ENCODE results near the gene NPFFR1. TPM values are rescaled to one million over a fixed set of nuclear protein-coding genes. Genes with fewer than 3 reads are reported as not detected.
A peak's percentile ranks its signal among the peaks of the same experiment; 100 is the strongest.
"Not testable (repeated sequence)": the region's sequence is repeated elsewhere in the genome, so short reads cannot be mapped to it uniquely, and the experiment has no call there.

The NPFFR1 gene
- total RNA-seq, 1 donor from 2014 or later: not detected

DNA sequence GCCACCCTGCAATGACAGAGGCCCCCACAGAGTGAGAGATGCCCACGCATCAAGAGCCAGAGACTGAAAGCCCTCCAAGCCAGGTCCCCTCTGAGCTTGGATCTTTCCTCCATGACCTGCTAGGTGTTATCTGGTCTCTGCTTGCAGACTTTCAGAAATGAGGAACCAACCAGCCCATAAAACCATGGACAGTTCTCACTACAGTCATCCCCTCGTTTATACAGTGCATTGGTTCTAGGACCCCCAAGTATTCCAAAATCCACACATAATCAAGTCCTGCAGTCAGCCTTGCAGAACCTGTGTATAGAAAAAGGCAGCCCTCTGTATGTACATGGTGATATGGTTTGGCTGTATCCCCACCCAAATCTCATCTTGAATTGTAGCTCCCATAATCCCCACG lies 23.1 kb downstream of the NPFFR1 start:
- Mint-ChIP-seq H3K36me3 (no peaks in the 10 kb centered on the region), H3K27me3 (peaks cover 13% of the 10 kb centered on the region), H3K4me3 (no peak overlapping the region), H3K27ac (no peak overlapping the region), H3K9me3 (no peaks in the 10 kb centered on the region), H3K4me1 (ENCODE audit: unreplicated experiment) (no peaks in the 10 kb centered on the region)
- TF ChIP-seq, protein P1, sequence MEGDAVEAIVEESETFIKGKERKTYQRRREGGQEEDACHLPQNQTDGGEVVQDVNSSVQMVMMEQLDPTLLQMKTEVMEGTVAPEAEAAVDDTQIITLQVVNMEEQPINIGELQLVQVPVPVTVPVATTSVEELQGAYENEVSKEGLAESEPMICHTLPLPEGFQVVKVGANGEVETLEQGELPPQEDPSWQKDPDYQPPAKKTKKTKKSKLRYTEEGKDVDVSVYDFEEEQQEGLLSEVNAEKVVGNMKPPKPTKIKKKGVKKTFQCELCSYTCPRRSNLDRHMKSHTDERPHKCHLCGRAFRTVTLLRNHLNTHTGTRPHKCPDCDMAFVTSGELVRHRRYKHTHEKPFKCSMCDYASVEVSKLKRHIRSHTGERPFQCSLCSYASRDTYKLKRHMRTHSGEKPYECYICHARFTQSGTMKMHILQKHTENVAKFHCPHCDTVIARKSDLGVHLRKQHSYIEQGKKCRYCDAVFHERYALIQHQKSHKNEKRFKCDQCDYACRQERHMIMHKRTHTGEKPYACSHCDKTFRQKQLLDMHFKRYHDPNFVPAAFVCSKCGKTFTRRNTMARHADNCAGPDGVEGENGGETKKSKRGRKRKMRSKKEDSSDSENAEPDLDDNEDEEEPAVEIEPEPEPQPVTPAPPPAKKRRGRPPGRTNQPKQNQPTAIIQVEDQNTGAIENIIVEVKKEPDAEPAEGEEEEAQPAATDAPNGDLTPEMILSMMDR (conservative IDR thresholded peaks at IDR 0.05): no peak
- DNase-seq (ENCODE audit: extremely low spot score, unreplicated experiment): no peak

DNA sequence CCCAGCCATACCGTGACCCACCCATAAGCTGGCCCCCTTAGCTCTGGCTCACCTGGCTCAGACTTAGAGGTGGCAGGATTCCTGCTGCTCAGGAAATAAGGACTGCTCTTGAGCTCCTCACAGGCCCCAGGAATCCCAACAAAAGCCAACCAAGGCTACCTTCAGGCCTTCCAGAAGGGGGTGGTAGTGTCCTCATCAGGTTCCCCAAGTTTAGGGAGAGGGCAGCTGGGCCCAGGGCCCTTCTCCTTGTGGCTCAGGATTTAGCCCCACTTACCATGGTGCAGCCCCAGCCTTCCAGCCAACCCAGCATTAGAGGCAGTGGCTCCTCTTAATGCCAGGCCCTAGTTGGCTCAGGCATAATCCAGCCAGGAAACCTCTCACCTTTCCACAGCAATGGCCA lies 23.5 kb downstream of the NPFFR1 start:
- no peak for DNase-seq (ENCODE audit: extremely low spot score, unreplicated experiment)
- Mint-ChIP-seq H3K4me1 (ENCODE audit: unreplicated experiment) (no peaks in the 10 kb centered on the region), H3K4me3 (no peak overlapping the region), H3K36me3 (no peaks in the 10 kb centered on the region), H3K27me3 (peaks cover 9% of the 10 kb centered on the region), H3K27ac (no peak overlapping the region), H3K9me3 (no peaks in the 10 kb centered on the region)
- TF ChIP-seq, protein P1 (conservative IDR thresholded peaks at IDR 0.05): no peak

DNA sequence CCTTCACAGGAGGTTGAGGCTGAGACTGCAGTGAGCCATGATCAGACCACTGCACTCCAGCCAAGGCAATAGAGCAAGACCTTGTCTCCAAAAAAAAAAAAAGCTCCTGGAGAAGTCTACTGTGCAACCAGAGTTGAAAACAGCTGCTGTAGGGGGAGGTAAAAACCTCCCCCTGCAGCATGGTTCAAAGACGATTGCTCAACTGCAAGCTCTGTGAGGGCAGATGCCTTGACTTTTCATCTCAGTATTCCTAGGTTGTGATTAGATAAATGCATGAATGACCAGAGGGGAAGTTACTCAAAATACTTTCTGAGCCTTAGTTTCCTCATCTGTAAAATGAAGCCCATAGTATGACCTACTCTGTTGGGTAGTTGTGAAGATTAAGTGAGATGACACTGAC lies 25.6 kb downstream of the NPFFR1 start:
- H3K36me3 Mint-ChIP-seq: no peaks in the 10 kb centered on the region
- H3K9me3 Mint-ChIP-seq: no peaks in the 10 kb centered on the region
- no peak overlapping the region for H3K4me3 Mint-ChIP-seq
- H3K4me1 Mint-ChIP-seq (ENCODE audit: unreplicated experiment): no peaks in the 10 kb centered on the region
- H3K27ac Mint-ChIP-seq: peak overlapping the region; percentile 31
- no peak for DNase-seq (ENCODE audit: extremely low spot score, unreplicated experiment)
- H3K27me3 Mint-ChIP-seq: no peaks in the 10 kb centered on the region
- TF ChIP-seq, protein P1 (conservative IDR thresholded peaks at IDR 0.05): no peak

DNA sequence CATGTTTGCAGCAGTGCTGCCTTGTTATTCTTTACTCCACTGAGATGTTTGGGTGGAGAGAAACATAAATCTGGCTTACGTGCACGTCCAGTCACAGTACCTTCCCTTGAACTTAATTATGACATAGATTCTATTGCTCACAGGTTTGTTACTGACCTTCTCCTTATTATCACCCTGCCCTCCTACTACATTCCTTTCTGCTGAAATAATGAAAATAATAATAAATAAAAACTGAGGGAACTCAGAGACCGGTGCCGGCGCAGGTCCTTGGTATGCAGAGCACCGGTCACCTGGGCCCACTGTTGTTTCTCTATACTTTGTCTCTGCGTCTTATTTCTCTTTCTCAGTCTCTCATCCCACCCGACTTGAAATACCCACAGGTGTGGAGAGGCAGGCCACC lies 26.0 kb downstream of the NPFFR1 start:
- not testable (repeated sequence) for H3K9me3 Mint-ChIP-seq; H3K4me1 Mint-ChIP-seq (ENCODE audit: unreplicated experiment); DNase-seq (ENCODE audit: extremely low spot score, unreplicated experiment); H3K27me3 Mint-ChIP-seq; H3K36me3 Mint-ChIP-seq; H3K4me3 Mint-ChIP-seq
- peak overlapping the region; percentile 31 for H3K27ac Mint-ChIP-seq

DNA sequence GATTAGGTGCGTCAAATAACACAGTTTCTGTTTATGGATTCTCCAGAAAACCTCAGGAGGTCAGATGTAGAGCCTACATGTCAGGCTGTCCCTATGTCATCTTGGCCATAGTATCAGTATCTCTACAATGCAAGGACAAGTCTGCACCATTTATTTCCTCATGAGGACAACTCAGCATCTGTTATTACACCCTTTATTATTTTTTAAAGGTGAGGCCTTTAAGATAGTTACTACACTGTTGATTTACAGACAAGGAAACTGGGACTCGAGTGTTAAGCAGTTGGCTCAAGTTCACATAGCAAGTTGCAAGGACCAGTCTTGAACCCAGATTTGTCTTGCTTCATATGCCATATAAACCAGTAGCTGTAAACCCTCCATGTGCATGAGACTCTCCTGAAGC lies 27.3 kb downstream of the NPFFR1 start:
- TF ChIP-seq, protein P1 (conservative IDR thresholded peaks at IDR 0.05): no peak
- H3K4me3 Mint-ChIP-seq: no peak overlapping the region
- no peak overlapping the region for H3K27ac Mint-ChIP-seq
- H3K9me3 Mint-ChIP-seq: no peaks in the 10 kb centered on the region
- H3K27me3 Mint-ChIP-seq: no peaks in the 10 kb centered on the region
- no peaks in the 10 kb centered on the region for H3K4me1 Mint-ChIP-seq (ENCODE audit: unreplicated experiment)
- no peak for DNase-seq (ENCODE audit: extremely low spot score, unreplicated experiment)
- no peaks in the 10 kb centered on the region for H3K36me3 Mint-ChIP-seq

DNA sequence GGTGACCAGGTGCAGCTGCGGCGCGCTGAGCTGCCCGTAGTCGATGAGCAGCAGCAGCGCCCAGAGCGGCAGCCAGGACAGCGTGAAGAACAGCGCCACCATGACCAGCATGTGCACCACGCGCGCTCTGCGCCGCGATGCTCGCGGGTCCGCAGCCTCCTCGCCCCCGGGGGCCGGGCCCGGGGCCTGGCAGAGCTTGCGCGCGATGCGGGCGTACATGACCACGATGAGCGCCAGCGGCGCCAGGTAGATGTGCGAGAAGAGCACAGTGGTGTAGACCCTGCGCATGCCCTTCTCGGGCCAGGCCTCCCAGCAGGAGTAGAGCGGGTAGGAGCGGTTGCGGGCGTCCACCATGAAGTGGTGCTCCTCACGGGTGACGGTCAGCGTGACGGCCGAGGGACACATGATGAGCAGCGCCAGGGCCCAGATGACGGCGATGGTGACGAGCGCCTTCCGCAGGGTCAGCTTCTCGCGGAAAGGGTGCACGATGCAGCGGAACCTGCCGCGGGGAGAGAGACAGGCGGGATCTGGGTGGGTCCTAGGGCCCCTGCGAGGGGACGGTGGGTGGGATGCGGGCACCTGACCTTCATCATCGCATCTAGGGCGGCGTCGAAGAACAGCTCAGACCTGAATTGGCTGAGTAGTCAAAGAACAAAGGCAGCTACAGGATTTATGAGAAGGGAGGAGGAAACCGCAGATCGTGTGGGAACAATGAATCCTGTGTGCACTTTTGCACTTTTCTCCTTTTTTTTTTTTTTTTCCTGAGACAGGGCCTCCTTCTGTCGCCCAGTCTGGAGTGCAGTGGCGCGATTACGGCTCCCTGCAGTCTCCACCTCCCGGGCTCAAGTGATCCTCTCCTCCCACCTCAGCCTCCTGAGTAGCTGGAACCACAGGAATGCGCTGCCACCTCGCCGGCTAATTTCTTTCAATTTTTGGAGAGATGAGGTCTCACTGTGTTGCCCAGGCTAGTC lies 28.2 kb downstream of the NPFFR1 start:
- no peaks in the 10 kb centered on the region for H3K36me3 Mint-ChIP-seq
- H3K4me1 Mint-ChIP-seq (ENCODE audit: unreplicated experiment): no peaks in the 10 kb centered on the region
- no peak overlapping the region for H3K27ac Mint-ChIP-seq
- no peak for DNase-seq (ENCODE audit: extremely low spot score, unreplicated experiment)
- H3K4me3 Mint-ChIP-seq: no peak overlapping the region
- no peaks in the 10 kb centered on the region for H3K9me3 Mint-ChIP-seq
- TF ChIP-seq, protein P1 (conservative IDR thresholded peaks at IDR 0.05): no peak
- H3K27me3 Mint-ChIP-seq: no peaks in the 10 kb centered on the region

All from type B pancreatic cell (in vitro differentiated cells).